ENCODE results near the gene BLOC1S5. TPM values are rescaled to one million over a fixed set of nuclear protein-coding genes. Genes with fewer than 3 reads are reported as not detected.
"Not testable (repeated sequence)": the region's sequence is repeated elsewhere in the genome, so short reads cannot be mapped to it uniquely, and the experiment has no call there.

Gene BLOC1S5
- total and polyA plus RNA-seq, 7 experiments from 2014 or later = 9.6 to 39.2 (median 24.9) TPM

DNA sequence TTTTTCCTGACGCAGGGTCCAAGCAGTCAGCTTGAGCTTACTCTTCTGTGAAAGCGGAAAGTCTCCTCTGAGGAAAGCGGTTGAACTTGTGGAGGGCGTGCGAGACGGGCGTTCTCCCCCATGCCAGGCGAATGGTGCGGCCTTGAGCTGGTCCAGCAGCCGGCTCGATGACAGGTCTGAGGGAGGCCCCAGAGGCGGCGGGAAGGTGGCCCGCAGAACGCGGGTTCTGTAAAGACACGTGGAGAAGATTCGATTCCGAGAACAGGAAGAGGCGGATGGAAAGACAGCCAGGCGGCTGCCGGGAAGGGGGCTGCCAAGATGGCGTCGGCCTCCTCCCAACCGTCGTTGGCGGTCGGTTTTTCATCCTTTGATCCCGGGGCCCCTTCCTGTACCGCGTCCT is 78.0 kb downstream of the BLOC1S5 start:
- ChIA-PET CTCF (no interaction called here), POLR2A (no interaction called here)
- no peak overlapping the region for H3K4me3 ChIP-seq (ENCODE audit: low read length)
- H3K27ac ChIP-seq (ENCODE audit: low read depth, low read length) = no peak overlapping the region
- no peaks in the 10 kb centered on the region for H3K4me1 ChIP-seq (ENCODE audit: control insufficient read depth in 2 of 2, insufficient read depth in 2 of 2, low read length in 2 of 2)
- Mint-ChIP-seq H3K9me3 (peaks cover 0 to 20% (median 7%) of the 10 kb centered on the region in 11 donors), H3K27ac (no peak overlapping the region), H3K4me3 (no peak overlapping the region), H3K27me3 (peaks cover 0 to 7% (median 4%) of the 10 kb centered on the region in 5 donors), H3K36me3 (peaks cover 0 to 34% (median 27%) of the 10 kb centered on the region in 5 donors), H3K4me1 (peaks cover 0 to 2% (median 0%) of the 10 kb centered on the region in 7 donors)
- intact Hi-C loops (cut with micrococcal nuclease) = no loop called here
- ATAC-seq (no peak), DNase-seq (no peak)
- H3K9me3 ChIP-seq (ENCODE audit: control insufficient read depth in 2 of 3, low read length in 3 of 3) = no peaks in the 10 kb centered on the region
- no peaks in the 10 kb centered on the region for H3K36me3 ChIP-seq (ENCODE audit: control insufficient read depth in 2 of 3, insufficient read depth in 3 of 3, low read length in 3 of 3)
- no peaks in the 10 kb centered on the region for H3K27me3 ChIP-seq (ENCODE audit: control insufficient read depth in 2 of 2, insufficient read depth in 2 of 2, low read length in 2 of 2)

DNA sequence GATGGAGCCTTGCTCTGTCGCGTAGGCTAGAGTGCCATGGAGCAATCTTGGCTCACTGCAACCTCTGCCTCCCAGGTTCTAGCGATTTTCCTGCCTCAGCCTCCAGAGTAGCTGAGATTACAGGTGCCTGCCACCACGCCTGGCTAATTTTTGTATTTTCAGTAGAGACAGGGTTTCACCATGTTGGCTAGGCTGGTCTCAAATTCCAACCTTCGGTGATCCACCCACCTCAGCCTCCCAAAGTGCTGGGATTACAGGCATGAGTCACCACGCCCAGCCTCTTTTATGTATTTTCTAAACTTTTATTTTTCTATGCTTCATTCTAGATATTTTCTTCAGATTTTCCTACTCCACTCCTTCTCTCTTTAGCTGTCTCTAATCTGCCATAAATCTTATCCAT is 80.2 kb downstream of the BLOC1S5 start:
- H3K4me1 ChIP-seq (ENCODE audit: control insufficient read depth in 2 of 2, insufficient read depth in 2 of 2, low read length in 2 of 2); ATAC-seq; H3K4me3 ChIP-seq (ENCODE audit: low read length); DNase-seq; intact Hi-C loops (cut with micrococcal nuclease); H3K9me3 ChIP-seq (ENCODE audit: control insufficient read depth in 2 of 3, low read length in 3 of 3); H3K36me3 ChIP-seq (ENCODE audit: control insufficient read depth in 2 of 3, insufficient read depth in 3 of 3, low read length in 3 of 3); H3K27ac Mint-ChIP-seq; H3K4me1 Mint-ChIP-seq; POLR2A ChIA-PET; H3K4me3 Mint-ChIP-seq; CTCF ChIA-PET; H3K27ac ChIP-seq (ENCODE audit: low read depth, low read length); H3K27me3 Mint-ChIP-seq; H3K27me3 ChIP-seq (ENCODE audit: control insufficient read depth in 2 of 2, insufficient read depth in 2 of 2, low read length in 2 of 2): not testable (repeated sequence)
- peaks cover 0 to 17% (median 7%) of the 10 kb centered on the region in 11 donors for H3K9me3 Mint-ChIP-seq
- peaks cover 0 to 29% (median 18%) of the 10 kb centered on the region in 5 donors for H3K36me3 Mint-ChIP-seq

DNA sequence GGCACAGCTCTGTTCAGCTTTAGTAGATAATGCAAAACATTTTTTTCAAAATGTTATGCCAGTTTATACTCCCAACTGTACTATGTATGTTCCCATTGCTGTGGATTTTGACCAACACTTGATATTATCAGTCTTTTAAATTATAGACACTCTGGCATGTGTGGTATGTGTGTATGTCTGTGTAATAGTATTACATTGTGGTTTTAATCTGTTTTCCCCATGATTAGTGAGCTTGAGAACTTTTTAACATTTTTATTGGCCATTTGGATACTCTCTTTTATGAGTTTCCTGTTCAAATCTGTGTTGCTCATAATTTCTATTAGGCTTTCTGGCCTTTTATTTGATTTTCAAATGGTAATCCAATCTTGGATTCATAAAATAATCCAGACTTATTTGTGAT is 84.4 kb downstream of the BLOC1S5 start:
- Mint-ChIP-seq H3K36me3 (peaks cover 0 to 11% (median 4%) of the 10 kb centered on the region in 5 donors), H3K27me3 (peaks cover 0 to 33% (median 18%) of the 10 kb centered on the region in 5 donors), H3K4me1 (peaks cover 0 to 9% (median 0%) of the 10 kb centered on the region in 7 donors), H3K27ac (no peak overlapping the region), H3K4me3 (no peak overlapping the region), H3K9me3 (peaks cover 0 to 2% (median 0%) of the 10 kb centered on the region in 11 donors)
- intact Hi-C loops (cut with micrococcal nuclease) = no loop called here
- no peak for DNase-seq
- no peak for ATAC-seq
- Histone ChIP-seq H3K36me3 (ENCODE audit: control insufficient read depth in 2 of 3, insufficient read depth in 3 of 3, low read length in 3 of 3) (no peaks in the 10 kb centered on the region), H3K4me1 (ENCODE audit: control insufficient read depth in 2 of 2, insufficient read depth in 2 of 2, low read length in 2 of 2) (no peaks in the 10 kb centered on the region), H3K9me3 (ENCODE audit: control insufficient read depth in 2 of 3, low read length in 3 of 3) (no peaks in the 10 kb centered on the region), H3K4me3 (ENCODE audit: low read length) (no peak overlapping the region), H3K27ac (ENCODE audit: low read depth, low read length) (no peak overlapping the region), H3K27me3 (ENCODE audit: control insufficient read depth in 2 of 2, insufficient read depth in 2 of 2, low read length in 2 of 2) (no peaks in the 10 kb centered on the region)
- POLR2A ChIA-PET = no interaction called here
- CTCF ChIA-PET = no interaction called here

DNA sequence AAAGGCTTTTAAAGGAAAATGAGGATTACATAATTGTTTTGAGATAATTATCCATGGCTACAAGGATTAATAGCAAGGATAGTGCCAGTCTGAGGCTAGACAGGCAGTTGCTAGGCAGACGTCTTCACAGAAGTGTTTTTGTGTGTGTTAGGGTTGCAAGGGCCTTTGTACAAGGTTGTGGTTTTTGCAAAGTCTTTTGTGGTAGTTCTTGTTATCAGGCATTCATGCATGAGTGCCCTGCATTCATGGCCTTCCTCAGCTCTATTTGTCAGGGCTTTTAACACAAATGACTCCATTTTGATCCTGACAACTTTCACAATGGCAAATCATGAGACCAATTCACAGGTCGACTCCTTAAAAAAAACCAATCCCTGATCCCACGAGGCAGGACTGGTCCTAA is 85.5 kb downstream of the BLOC1S5 start:
- DNase-seq (no peak), ATAC-seq (no peak)
- intact Hi-C loops (cut with micrococcal nuclease) = no loop called here
- H3K9me3 Mint-ChIP-seq = peaks cover 0 to 2% (median 0%) of the 10 kb centered on the region in 11 donors
- peaks cover 0 to 38% (median 17%) of the 10 kb centered on the region in 5 donors for H3K27me3 Mint-ChIP-seq
- peaks cover 0 to 15% (median 4%) of the 10 kb centered on the region in 5 donors for H3K36me3 Mint-ChIP-seq
- POLR2A ChIA-PET = no interaction called here
- peaks cover 0 to 9% (median 0%) of the 10 kb centered on the region in 7 donors for H3K4me1 Mint-ChIP-seq
- H3K4me3 ChIP-seq (ENCODE audit: low read length) = no peak overlapping the region
- CTCF ChIA-PET = no interaction called here
- no peak overlapping the region for H3K27ac ChIP-seq (ENCODE audit: low read depth, low read length)
- no peak overlapping the region for H3K27ac Mint-ChIP-seq
- H3K4me1 ChIP-seq (ENCODE audit: control insufficient read depth in 2 of 2, insufficient read depth in 2 of 2, low read length in 2 of 2) = no peaks in the 10 kb centered on the region
- no peaks in the 10 kb centered on the region for H3K36me3 ChIP-seq (ENCODE audit: control insufficient read depth in 2 of 3, insufficient read depth in 3 of 3, low read length in 3 of 3)
- no peak overlapping the region for H3K4me3 Mint-ChIP-seq
- H3K27me3 ChIP-seq (ENCODE audit: control insufficient read depth in 2 of 2, insufficient read depth in 2 of 2, low read length in 2 of 2) = no peaks in the 10 kb centered on the region
- no peaks in the 10 kb centered on the region for H3K9me3 ChIP-seq (ENCODE audit: control insufficient read depth in 2 of 3, low read length in 3 of 3)

DNA sequence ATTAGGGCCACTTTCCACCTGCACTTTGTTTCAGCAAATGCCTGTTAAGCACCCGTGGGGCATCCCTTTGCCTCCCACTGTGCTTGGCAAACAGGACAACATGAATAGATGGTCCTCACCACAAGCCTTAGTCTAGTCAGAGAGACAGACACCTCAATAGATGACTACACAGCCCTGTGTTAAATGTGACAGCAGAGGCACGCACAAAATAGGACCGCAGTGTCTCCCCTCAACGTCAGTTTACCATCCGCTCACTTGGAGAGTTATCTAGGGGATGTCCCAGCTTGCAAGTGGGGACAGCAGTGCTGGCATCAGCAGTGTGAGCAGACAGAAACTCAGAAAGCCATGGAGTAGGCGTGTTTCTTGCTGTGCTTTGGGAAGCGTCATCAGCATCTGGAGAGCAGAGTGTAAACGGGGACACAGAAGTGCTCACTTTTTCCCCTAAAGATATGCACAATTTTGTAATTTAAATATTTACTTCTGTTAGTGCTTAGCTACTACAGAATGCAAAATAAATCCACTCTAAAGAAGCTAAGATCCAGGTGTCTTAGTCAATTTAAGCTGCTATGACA is 87.6 kb downstream of the BLOC1S5 start:
- no peak for ATAC-seq
- no peaks in the 10 kb centered on the region for H3K36me3 ChIP-seq (ENCODE audit: control insufficient read depth in 2 of 3, insufficient read depth in 3 of 3, low read length in 3 of 3)
- no peak overlapping the region for H3K4me3 Mint-ChIP-seq
- H3K36me3 Mint-ChIP-seq = peaks cover 0 to 11% (median 4%) of the 10 kb centered on the region in 5 donors
- peaks cover 0 to 2% (median 0%) of the 10 kb centered on the region in 11 donors for H3K9me3 Mint-ChIP-seq
- no peaks in the 10 kb centered on the region for H3K4me1 ChIP-seq (ENCODE audit: control insufficient read depth in 2 of 2, insufficient read depth in 2 of 2, low read length in 2 of 2)
- peaks cover 0 to 9% (median 0%) of the 10 kb centered on the region in 7 donors for H3K4me1 Mint-ChIP-seq
- no peaks in the 10 kb centered on the region for H3K9me3 ChIP-seq (ENCODE audit: control insufficient read depth in 2 of 3, low read length in 3 of 3)
- H3K27me3 ChIP-seq (ENCODE audit: control insufficient read depth in 2 of 2, insufficient read depth in 2 of 2, low read length in 2 of 2) = no peaks in the 10 kb centered on the region
- intact Hi-C loops (cut with micrococcal nuclease) = no loop called here
- no peak overlapping the region for H3K4me3 ChIP-seq (ENCODE audit: low read length)
- POLR2A ChIA-PET = no interaction called here
- peaks cover 0 to 38% (median 17%) of the 10 kb centered on the region in 5 donors for H3K27me3 Mint-ChIP-seq
- H3K27ac Mint-ChIP-seq = no peak overlapping the region
- DNase-seq = no peak
- CTCF ChIA-PET = no interaction called here
- no peak overlapping the region for H3K27ac ChIP-seq (ENCODE audit: low read depth, low read length)

DNA sequence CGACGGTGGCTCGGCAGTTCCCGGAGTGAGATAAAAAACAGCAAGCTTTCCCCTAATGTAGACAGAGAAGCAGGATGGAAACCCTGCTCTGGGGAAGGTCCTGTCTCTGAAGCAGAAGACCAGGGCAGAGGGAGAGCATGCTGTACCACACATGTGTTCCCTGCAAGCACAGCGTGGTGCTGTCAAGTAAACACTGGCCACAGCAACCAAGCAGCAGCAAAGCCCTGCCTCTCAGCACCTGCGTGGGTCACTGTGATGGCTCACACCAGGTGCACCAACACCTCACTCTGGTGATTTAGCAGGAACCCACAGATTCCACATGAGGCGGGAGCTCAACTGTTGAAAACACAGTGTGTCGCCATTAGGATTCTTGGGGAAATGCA is 88.4 kb downstream of the BLOC1S5 start:
- intact Hi-C loops (cut with micrococcal nuclease) = no loop called here
- DNase-seq (no peak), ATAC-seq (peak; percentile 49)
- Mint-ChIP-seq H3K9me3 (peaks cover 0 to 2% (median 0%) of the 10 kb centered on the region in 11 donors), H3K27ac (no peak overlapping the region), H3K36me3 (peaks cover 0 to 11% (median 4%) of the 10 kb centered on the region in 5 donors), H3K4me1 (peaks cover 0 to 9% (median 0%) of the 10 kb centered on the region in 7 donors), H3K4me3 (no peak overlapping the region), H3K27me3 (peaks cover 0 to 38% (median 17%) of the 10 kb centered on the region in 5 donors)
- CTCF ChIA-PET = no interaction called here
- no peaks in the 10 kb centered on the region for H3K4me1 ChIP-seq (ENCODE audit: control insufficient read depth in 2 of 2, insufficient read depth in 2 of 2, low read length in 2 of 2)
- no peaks in the 10 kb centered on the region for H3K27me3 ChIP-seq (ENCODE audit: control insufficient read depth in 2 of 2, insufficient read depth in 2 of 2, low read length in 2 of 2)
- no peaks in the 10 kb centered on the region for H3K36me3 ChIP-seq (ENCODE audit: control insufficient read depth in 2 of 3, insufficient read depth in 3 of 3, low read length in 3 of 3)
- H3K9me3 ChIP-seq (ENCODE audit: control insufficient read depth in 2 of 3, low read length in 3 of 3) = no peaks in the 10 kb centered on the region
- no peak overlapping the region for H3K4me3 ChIP-seq (ENCODE audit: low read length)
- POLR2A ChIA-PET = no interaction called here
- no peak overlapping the region for H3K27ac ChIP-seq (ENCODE audit: low read depth, low read length)
